Gastroesophageal sphincter (tissue), 2 donors: ENCODE results near the gene PTPRN2.

ENCODE experiments used
- POLR2A ChIP-seq, 2 donors: fragments of 450-650 bp; IDR thresholded peaks; one replicate each; pipeline ENCODE4 v1.6.1; 2017; ENCODE audit warnings: antibody characterized with exemption in 2 of 2, mild to moderate bottlenecking in 2 of 2, moderate library complexity in 1 of 2
- POLR2AphosphoS5 ChIP-seq: sonication (generic); formaldehyde crosslinking; IDR thresholded peaks from one replicate; pipeline ENCODE4 v1.6.1; 2017; ENCODE audit warnings: antibody characterized with exemption

DNA sequence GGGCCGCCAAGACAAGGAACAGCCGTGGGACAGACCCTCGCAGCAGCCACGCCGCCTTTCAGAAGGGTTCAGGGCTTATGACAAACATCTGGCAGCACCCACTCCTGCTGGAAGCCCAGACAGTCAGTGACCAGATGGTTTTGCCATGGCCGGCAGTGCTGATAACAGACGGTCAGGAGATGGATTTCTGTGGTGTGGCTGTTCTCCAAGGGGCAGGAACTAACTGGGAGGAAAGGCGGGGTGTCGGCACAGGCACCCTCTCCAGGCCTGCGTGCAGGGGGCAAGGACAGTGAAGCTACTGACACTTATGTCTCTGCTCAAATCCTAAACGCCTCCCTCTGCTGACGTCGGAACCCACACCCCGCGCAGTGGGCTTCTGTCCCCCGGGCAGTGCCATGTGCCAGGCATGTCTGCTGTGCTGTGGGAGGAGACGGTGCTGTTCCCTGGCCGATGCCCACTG is 834.8 kb downstream of the PTPRN2 start:
- TF ChIP-seq POLR2A (IDR thresholded peaks at IDR 0.05) = no peak
- no peak for TF ChIP-seq POLR2AphosphoS5
